ENCODE results near the gene GLI3. TPM values are rescaled to one million over a fixed set of nuclear protein-coding genes. Genes with fewer than 3 reads are reported as not detected.

GLI3 gene
- total RNA-seq, 6 experiments from 2014 or later, result 0.12 to 0.95 (median 0.21) TPM

- 71% methylated on average over 2 of the region's 2 CpGs for WGBS (ENCODE audit: insufficient coverage, low coverage, low lambda C conversion rate, missing lambda C conversion rate)
- Histone ChIP-seq H3K36me3 (no peaks in the 10 kb centered on the region), H3K4me1 (peaks cover 0 to 6% (median 0%) of the 10 kb centered on the region in 4 donors), H3K4me3 (no peak overlapping the region), H3K9me3 (no peaks in the 10 kb centered on the region), H3K27me3 (no peaks in the 10 kb centered on the region), H3K27ac (no peak overlapping the region)
- no peak for DNase-seq
- TF ChIP-seq POLR2A (IDR thresholded peaks at IDR 0.05) (no peak), CTCF (IDR thresholded peaks at IDR 0.05) (no peak)
- intact Hi-C loops (cut with DNase I), result no loop called here
- no peak for ATAC-seq
These were observed 155.3 kb downstream of the GLI3 start for GRCh38 chr7:42081671-42082070.

GRCh38 chr7:42080841-42081586, 156.0 kb downstream of the GLI3 start:
- no peaks in the 10 kb centered on the region for H3K27me3 ChIP-seq
- intact Hi-C loops (cut with DNase I), result no loop called here
- H3K4me3 ChIP-seq, result no peak overlapping the region
- 46% methylated on average over 15 of the region's 15 CpGs for WGBS (ENCODE audit: insufficient coverage, low coverage, low lambda C conversion rate, missing lambda C conversion rate)
- ATAC-seq, result no peak
- TF ChIP-seq POLR2A (IDR thresholded peaks at IDR 0.05) (no peak), CTCF (IDR thresholded peaks at IDR 0.05) (no peak)
- H3K27ac ChIP-seq, result no peak overlapping the region
- no peak for DNase-seq
- no peaks in the 10 kb centered on the region for H3K9me3 ChIP-seq
- H3K4me1 ChIP-seq, result peaks cover 0 to 6% (median 0%) of the 10 kb centered on the region in 4 donors
- H3K36me3 ChIP-seq, result no peaks in the 10 kb centered on the region

DNA sequence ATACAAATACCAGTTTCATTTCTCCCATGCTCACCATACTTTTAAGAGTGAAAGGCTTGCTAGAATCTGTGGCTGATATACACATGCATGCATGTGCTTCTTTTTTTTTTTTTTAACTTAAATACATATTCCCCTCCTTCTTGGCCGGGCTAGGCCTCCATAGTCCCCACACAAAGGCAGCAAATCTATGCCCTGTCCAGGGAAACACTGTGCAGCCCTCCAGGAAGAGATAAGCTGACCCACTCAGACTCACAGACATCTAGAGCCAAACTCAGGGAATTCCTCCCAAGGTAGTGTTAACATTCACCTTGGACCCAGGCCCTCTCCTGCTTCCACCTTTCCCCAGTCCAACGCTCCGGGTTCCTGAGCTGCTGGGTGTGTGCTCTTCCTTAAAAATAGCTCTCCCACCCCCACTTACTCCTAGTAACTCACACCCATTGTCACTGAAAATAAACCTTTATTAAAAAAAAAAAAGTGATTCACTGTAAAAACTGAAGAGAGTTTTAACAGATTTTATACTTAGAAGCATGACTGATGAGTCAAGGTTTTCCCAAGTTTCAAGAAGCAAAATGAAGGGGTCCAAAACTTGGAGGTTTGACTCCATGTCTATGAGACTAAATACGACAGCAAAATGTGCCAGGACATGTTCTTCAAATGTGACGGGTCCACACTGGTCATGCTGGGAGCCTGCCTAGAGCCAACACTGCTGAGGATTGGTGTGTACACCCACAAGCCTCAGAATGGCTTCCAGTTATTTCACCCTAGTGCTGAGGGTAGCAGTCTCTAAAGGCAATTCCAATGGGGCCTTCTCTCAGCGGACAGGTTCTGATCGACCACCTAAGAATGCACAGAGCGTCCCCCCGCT, 159.5 kb downstream of the GLI3 start:
- no peak for ATAC-seq
- Histone ChIP-seq H3K27me3 (no peaks in the 10 kb centered on the region), H3K27ac (no peak overlapping the region), H3K4me1 (no peaks in the 10 kb centered on the region), H3K4me3 (no peak overlapping the region), H3K36me3 (no peaks in the 10 kb centered on the region), H3K9me3 (no peaks in the 10 kb centered on the region)
- 67% methylated on average over 5 of the region's 9 CpGs for WGBS (ENCODE audit: insufficient coverage, low coverage, low lambda C conversion rate, missing lambda C conversion rate)
- DNase-seq, result no peak
- TF ChIP-seq POLR2A (IDR thresholded peaks at IDR 0.05) (no peak), CTCF (IDR thresholded peaks at IDR 0.05) (no peak)
- intact Hi-C loops (cut with DNase I), result no loop called here

- no peaks in the 10 kb centered on the region for H3K36me3 ChIP-seq
- WGBS (ENCODE audit: insufficient coverage, low coverage, low lambda C conversion rate, missing lambda C conversion rate), result 73% methylated on average over 1 of the region's 2 CpGs
- no peak for DNase-seq
- intact Hi-C loops (cut with DNase I), result no loop called here
- no peak overlapping the region for H3K27ac ChIP-seq
- ATAC-seq, result no peak
- H3K4me1 ChIP-seq, result no peaks in the 10 kb centered on the region
- H3K4me3 ChIP-seq, result no peak overlapping the region
- no peaks in the 10 kb centered on the region for H3K27me3 ChIP-seq
- no peaks in the 10 kb centered on the region for H3K9me3 ChIP-seq
- TF ChIP-seq CTCF (IDR thresholded peaks at IDR 0.05), result no peak
- TF ChIP-seq POLR2A (IDR thresholded peaks at IDR 0.05), result no peak
These were observed 160.1 kb downstream of the GLI3 start for GRCh38 chr7:42076870-42077269.
